ENCODE data around the gene SLC25A29. TPM values are rescaled to one million over a fixed set of nuclear protein-coding genes. Genes with fewer than 3 reads are reported as not detected.

SLC25A29 gene
- total and polyA plus RNA-seq, 2 of the 13 experiments (the other 11 are each of a cell fraction or from before 2014, with no cell fraction given): 12.2 to 17.2 TPM

- TF ChIP-seq ZNF550 (CRISPR knock-in tag; IDR thresholded peaks at IDR 0.05; ENCODE audit: borderline replicate concordance) (no peak), ZBTB26 (CRISPR knock-in tag; IDR thresholded peaks at IDR 0.05; ENCODE audit: borderline replicate concordance) (no peak)
These were observed 44.6 kb downstream of the SLC25A29 start (continued) for GRCh38 chr14:100261621-100262020.

DNA sequence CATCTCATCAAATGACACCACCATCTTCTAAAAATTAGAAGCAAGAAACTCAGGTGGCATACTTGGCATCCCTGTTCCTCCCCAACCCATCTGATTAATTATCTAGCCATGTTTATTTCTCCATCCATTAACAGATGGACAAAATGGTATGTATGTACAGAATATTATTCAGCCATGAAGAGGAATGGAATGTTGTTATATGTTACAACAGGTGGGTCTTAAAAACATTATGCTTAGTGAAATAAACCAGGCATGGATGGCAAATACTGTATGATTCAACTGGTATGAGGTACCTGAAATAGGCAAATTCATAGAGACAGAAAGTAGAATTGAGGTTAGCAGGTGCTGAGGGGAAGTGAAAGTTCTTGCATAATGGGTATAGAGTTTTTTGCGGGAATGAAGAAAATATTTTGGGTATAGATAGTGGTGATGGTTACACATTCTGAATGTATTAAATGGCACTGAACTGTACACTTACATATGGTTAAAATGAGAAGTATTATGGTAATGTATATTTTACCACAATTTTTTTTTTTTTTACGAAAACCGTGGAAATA is 49.8 kb downstream of the SLC25A29 start:
- intact Hi-C loops (cut with micrococcal nuclease; ENCODE audit: unreplicated experiment): no loop called here
- CTCF ChIA-PET (ENCODE audit: low intra/inter-chr PET ratio, low total read pairs): no interaction called here
- H3K9ac ChIP-seq (ENCODE audit: insufficient read depth, low read depth, low read length): no peak overlapping the region
- WGBS (ENCODE audit: low lambda C conversion rate): 92% methylated on average over 3 of the region's 3 CpGs
- H3K4me3 ChIP-seq (replicated peaks in 1 of 3; ENCODE audit: insufficient read depth in 1 of 3, low read depth in 2 of 3, low read length in 3 of 3): no peak overlapping the region
- H2AFZ ChIP-seq (ENCODE audit: low read length): no peak overlapping the region
- DNase-seq (ENCODE audit: low spot score) (no peak), ATAC-seq (no peak), FAIRE-seq (no peak)
- no peak overlapping the region for H3K27ac ChIP-seq (ENCODE audit: extremely low read length, insufficient read depth, low read length)
- peaks cover 6% of the 10 kb centered on the region; the same call in 1 of the 2 replicates for H3K4me1 ChIP-seq (ENCODE audit: insufficient read depth, low read length)
- H3K27me3 ChIP-seq (ENCODE audit: control insufficient read depth in 1 of 2, insufficient read depth in 2 of 2, low read length in 2 of 2): no peaks in the 10 kb centered on the region
- H3K9me3 ChIP-seq (ENCODE audit: low read length): no peaks in the 10 kb centered on the region
- POLR2A ChIA-PET: no interaction called here
- in situ Hi-C loops (cut with HindIII; ENCODE audit: extremely low pct_ligation_motif_present, low pct_unique_long_range_greater_than_20kb): no loop called here
- no peak for TF ChIP-seq HES4 (CRISPR knock-in tag; IDR thresholded peaks at IDR 0.05; ENCODE audit: borderline replicate concordance)
- no peak for TF ChIP-seq ZNF546 (CRISPR knock-in tag; conservative IDR thresholded peaks at IDR 0.05)
- TF ChIP-seq ZNF256 (CRISPR knock-in tag; conservative IDR thresholded peaks at IDR 0.05): no peak
- no peak for TF ChIP-seq HDAC6 (IDR thresholded peaks at IDR 0.05; ENCODE audit: low read depth, low read length)
- no peak for TF ChIP-seq BATF2 (CRISPR knock-in tag; IDR thresholded peaks at IDR 0.05)
- no peak for TF ChIP-seq MYC (CRISPR knock-in tag; IDR thresholded peaks at IDR 0.05; ENCODE audit: borderline replicate concordance)
- TF ChIP-seq ZMYM3 (CRISPR knock-in tag; IDR thresholded peaks at IDR 0.05): no peak
- TF ChIP-seq NFE2 (CRISPR knock-in tag; IDR thresholded peaks at IDR 0.05): no peak
- TF ChIP-seq MEIS2 (CRISPR knock-in tag; IDR thresholded peaks at IDR 0.05): no peak
- no peak for TF ChIP-seq ZNF7 (CRISPR knock-in tag; IDR thresholded peaks at IDR 0.05)
- TF ChIP-seq NBN (conservative IDR thresholded peaks at IDR 0.05): no peak
- TF ChIP-seq AHR (CRISPR knock-in tag; IDR thresholded peaks at IDR 0.05): no peak
- BruUV-seq (replicated peaks): no TSS peak
- H4K20me1 ChIP-seq (ENCODE audit: insufficient read depth, low read length): peaks cover 90% of the 10 kb centered on the region
- H3K36me3 ChIP-seq (replicated peaks in 1 of 2; ENCODE audit: control insufficient read depth in 1 of 2, insufficient read depth in 2 of 2, low read length in 2 of 2): peaks cover 5 to 13% of the 10 kb centered on the region in 2 experiments; a peak in 4 of 5 replicates
- H3K4me2 ChIP-seq (ENCODE audit: low read depth, low read length): no peak overlapping the region
- H3K79me2 ChIP-seq (ENCODE audit: insufficient read depth, low read length): peaks cover 96% of the 10 kb centered on the region
